Esophagus mucosa (tissue), 1 donor: ENCODE measurements around the gene CRYBG1. TPM values are rescaled to one million over a fixed set of nuclear protein-coding genes. Genes with fewer than 3 reads are reported as not detected.
A peak's percentile ranks its signal among the peaks of the same experiment; 100 is the strongest.
"Not testable (repeated sequence)": the region's sequence is repeated elsewhere in the genome, so short reads cannot be mapped to it uniquely, and the experiment has no call there.

ENCODE experiments used
- ATAC-seq: fragments of 200-7000 bp; cut with Tn5 transposase; one replicate; pipeline ENCODE4 v1.9.1; 2020
- total RNA-seq: library from RNA; stranded (reverse); gene quantifications from one replicate; pipeline ENCODE4 v1.2.4, GENCODE V29; 2023
- donor health status: DM: yes; HTN: yes; CAD: no.

CRYBG1 gene
- total RNA-seq, 1 donor from 2014 or later: 124 TPM

DNA sequence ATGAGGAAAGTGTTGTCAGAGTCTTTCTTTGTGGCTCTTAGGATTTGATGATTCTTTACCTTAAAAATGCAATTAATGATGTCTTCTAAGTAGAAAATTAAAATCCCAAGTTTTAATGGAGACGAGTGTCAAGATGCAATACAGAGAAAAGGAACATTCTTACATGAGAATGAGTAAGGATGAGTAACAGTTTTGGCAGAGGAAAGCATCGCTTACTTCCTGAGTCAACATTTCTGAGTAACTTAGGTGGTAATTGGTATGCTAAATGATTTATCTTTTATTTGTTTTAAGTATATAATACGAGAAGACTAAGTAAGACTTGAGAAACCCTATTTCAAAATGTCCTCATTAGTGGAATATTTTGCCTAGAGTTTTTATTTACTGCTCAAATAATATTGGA is 167.5 kb downstream of the CRYBG1 start:
- ATAC-seq: peak; percentile 89

DNA sequence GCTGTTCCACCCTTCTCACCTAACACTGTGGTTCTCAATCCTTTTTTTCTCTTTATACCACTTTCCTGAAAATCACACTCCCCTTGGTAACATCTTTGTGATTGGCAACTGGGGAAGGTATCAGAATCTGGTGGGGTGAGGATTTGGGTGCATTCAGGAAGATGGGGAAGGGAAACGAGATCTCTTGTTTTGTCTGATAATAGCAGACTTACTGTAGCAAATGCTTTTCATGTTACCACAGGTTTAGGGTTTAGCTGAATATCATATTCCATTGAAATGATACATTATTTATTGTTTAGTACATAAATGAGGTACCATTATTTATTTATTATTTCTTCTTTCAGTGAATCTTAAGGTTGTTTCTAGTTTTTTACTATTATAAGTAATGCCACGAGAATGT is 168.0 kb downstream of the CRYBG1 start:
- no peak for ATAC-seq

DNA sequence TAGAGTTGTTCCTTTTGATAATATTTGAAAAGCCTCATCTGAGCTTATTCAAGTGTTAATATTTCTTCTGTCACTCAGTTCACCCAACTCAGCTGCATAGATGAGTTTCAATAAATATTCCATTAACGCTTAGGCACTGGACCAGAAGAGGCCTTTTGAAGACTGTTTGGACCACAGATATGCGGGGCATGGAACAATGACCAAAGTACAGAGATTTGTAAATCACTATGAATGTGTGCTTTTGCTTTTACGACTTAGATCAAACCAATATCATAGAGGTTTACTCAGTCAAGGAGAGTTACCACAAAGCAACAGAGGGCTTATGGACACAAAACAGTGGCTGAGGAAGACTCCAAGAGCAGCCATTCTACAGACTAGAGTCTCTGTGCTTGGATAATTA is 168.9 kb downstream of the CRYBG1 start:
- no peak for ATAC-seq

DNA sequence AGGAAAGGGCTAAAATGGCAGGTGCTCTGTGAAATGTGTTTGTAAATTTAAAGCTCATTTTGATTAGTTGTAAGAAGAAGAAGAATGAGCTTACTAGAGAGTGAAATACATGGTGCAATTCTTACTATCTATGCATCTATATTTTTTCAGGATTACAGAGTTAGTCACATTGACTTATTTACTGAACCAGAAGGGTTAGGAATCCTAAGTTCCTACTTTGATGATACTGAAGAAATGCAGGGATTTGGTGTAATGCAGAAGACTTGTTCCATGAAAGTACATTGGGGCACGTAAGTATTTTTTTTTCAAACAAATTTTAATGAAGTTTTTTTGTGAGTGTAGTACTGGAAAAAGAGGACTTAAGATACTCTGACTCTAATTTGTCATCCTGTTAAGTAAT is 169.5 kb downstream of the CRYBG1 start:
- no peak for ATAC-seq

DNA sequence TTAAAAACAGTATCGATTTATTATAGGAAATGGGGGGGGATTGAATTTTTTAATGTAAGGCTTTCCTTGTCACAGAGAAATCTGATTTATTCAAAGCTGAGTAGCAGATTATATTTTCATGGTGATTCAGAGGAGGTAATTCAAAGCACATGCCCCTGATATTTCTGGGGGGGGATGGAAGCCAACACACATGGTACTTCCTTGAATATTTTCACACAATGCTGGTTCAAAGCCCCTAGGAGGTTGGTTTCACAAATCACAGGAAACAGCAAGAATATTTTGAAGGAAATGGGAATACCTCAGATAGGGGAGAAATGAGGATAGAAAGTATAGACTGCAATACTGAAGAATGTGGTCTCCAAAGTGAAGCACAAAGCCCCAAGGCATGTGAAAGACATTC is 170.0 kb downstream of the CRYBG1 start:
- ATAC-seq: no peak

DNA sequence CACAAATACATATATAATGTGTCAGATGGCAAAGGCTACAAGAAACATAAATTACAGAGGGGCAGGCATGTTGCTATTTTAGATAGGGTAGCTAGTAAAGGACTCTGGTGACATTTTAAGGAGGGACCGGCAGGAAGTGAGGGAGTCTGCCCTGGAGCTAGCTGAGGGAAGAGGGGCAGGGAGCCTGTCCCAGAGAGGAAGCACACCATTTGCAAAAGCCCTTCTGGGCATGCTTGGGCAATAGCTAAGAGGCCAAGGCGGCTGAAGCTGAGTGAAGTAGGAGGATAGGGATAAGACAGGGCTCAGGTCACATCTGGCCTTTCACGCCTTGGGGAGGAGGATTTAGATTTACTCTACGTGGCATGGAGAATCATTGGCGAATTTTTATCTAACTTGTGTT is 172.5 kb downstream of the CRYBG1 start:
- no peak for ATAC-seq

DNA sequence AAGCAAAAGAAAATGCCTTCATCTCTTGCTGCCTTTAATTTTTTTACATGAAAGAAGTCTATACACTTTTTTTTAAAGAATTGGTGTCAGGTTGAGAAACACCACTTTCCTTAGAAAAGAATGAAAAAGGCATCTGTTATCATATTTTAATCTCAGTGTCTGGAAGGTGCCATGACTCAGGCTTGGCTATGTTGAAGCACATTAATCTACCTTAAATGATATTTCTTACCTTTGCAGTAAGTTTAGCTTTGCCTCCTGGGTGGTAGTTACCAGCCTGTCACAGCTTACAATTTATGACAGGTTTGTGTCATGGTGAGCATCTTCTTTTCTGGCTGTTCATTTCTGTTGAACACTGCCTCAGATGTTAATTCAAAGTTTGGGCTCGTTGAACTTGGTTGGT is 173.5 kb downstream of the CRYBG1 start:
- ATAC-seq: no peak

DNA sequence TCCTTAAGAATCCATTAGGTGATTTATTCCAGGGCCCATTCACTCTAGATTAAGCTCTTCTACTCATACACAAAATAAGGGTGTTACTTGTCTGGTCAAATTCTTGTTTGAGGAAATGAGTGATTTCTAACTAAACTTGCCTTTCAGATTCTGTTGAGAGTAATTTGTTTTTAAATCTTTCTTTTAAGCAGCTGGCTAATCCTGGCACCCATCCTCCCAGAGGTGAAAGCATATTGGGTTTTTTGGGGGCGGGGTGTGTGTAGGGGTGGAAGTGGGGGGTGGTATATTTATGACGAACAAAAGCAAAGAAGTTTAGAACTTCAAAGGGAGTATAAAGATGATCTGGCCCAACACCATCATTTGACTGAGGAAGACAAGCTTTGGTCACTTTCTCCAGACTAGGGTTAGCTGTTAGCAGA is 174.1 kb downstream of the CRYBG1 start:
- ATAC-seq: peak; percentile 56

DNA sequence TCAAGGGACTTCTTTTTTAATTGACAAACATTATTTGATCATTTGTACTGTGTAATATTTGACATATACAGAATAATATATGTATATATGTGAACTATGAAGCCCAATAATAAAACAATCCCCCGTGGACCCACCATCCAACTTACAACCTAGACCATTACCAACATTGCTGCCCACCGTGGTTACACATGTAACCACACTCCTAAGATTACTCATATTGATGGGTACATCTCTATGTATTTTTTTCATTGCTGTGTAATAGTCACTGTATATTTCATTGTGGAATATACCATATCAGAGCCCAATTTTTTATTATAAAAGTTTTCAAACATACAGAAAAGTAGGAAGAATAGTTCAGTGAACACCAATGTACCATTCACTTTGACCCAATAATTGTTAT is 174.5 kb downstream of the CRYBG1 start:
- no peak for ATAC-seq

DNA sequence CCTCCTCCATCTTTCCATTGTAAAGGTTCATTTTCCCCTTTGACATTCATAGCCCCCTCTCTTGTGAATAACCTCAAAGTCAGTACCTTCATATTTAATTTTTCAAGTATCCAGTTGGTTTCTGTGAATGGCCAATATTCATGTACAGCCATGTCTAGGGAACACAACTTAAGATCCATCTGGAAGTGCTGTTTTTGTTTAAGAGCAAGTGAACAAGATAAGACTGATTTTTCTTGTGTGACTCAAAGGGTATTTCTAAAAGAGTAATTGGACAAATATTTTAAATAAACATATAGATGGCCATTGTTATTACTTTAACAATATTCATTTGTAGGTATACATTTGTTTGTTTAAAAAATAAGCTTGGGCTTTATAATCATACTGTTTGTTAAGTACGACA is 175.8 kb downstream of the CRYBG1 start:
- ATAC-seq: no peak

DNA sequence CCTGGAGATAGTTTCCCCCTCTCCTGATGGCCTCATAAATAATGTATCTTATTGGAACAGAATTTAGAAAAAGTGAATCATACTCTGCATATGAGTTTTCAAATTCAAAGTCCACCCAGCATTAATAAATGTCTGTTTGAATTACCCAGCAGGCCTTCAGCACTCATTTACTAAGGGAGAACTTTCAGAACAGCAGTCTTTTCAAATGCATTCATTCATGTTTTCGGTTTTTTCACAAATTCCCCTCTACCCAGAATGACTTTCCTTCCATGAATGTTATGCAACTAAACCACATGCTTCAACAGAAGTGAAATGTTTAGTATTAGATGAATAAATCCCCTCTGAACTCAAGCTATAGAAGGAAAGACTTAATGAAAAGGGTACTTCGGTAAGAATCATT is 176.3 kb downstream of the CRYBG1 start:
- ATAC-seq: no peak

DNA sequence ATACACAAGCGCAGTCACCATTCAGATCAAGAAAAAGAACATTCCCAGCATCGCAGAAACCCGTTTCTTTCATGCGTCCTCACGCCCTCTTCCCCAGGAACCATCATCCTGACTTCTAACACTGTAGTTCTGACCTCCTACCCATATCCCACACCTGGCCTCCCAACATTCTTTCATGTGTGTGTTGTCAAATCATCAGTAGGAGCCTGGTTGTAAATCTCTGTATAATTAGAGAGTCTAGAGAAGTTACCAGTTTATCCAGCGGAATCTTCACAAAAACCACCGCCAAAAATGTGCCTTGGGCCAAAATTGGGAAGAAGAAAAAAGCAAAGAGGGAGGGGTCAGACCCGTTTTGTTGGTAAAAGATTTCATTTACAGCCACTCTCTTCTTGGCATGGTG is 177.1 kb downstream of the CRYBG1 start:
- ATAC-seq: no peak

DNA sequence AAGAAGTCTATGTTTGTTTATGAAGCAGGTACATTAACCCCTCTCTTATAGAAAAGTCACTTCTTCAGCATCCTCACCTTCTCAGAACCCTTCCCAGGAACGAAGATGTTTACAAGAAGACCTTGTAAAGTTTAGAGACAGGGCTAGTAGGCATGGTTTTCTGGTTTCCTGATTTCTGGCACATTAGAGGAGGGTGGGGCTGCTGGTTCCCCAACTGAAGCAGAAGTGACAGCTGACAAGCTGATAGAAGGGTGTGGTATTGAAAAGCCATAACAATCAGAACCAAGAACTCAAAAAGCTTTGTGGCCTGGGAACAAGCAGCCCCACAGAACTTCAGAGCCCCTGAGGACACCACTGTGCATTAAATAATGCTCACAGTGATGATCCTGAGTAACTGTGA is 177.6 kb downstream of the CRYBG1 start:
- ATAC-seq: no peak

DNA sequence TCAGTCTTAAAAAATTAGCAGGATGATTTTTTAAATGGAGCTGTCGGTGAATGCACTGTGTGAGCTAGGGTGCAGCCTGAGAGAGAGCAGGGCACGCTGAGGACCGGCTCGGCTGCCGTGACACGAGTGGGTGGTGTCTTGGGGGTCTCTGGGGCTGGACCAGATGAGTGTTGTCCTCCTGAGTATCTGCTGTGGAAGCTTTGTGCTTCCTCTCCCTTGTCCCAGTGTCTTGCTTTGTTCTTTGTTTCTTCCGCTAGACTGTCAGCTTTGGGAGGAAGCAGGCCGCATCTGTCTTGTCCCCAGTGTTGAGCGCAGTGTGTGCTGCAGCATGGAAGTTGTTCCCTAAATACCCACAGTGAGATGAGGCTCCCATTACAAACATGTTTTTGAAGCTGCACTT is 179.4 kb downstream of the CRYBG1 start:
- ATAC-seq: no peak

DNA sequence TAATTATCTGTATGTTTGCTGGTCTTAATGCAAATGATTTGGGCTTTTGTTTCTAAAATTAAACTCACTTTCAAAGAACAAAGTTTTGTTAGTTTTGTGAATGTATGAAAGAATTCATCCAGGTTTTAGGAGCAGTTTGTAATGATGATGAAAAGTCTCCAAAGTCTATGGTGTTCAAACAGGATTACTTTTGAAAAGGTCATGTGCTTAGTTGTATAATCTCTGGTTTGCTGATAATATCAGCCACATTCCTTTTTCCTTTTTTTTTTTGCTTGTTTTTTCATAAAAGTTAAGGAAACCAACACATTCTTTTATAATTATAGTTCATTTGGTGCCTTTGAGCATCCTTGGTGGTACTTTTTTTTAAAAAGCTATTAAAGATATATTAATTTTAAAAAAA is 179.9 kb downstream of the CRYBG1 start:
- ATAC-seq: no peak

DNA sequence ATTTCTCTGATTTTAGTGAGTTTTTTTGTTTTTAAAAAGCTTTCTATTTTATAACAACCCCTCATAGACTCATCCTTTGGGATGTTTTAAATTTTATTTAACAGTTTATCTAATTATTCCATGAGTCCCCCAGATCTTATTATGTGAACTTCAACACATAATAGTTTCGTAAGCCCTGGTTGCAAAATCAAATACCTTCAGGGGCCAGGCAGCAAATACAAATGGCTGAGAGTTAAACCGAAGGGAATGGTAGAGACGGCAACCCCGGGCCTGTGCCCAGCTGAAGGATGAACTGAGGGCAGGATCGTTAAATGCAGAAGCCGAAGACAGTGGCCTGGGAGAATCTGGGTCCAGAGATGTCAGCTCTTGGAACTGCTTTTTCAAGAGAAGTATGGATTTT is 180.4 kb downstream of the CRYBG1 start:
- no peak for ATAC-seq

DNA sequence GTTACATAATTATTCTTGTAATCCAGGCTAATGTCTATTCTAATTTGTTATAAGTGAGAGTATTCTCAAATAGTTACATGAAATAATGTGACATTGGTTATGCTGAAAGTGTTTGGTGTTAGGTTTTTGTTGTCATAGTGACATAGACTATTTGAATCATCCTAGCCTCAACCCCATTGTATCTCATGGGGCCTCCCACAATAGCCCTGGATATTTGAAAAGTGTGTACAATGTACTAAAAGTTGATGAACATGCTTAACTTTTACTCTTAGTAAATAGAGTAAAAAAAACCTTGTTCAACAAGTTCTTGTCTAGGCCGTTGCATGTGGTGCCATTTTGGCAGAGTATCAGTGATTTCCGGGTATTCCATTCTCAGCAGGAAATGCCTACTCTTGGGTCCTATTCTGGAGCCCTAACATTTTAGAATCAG is 185.8 kb downstream of the CRYBG1 start:
- peak; percentile 81 for ATAC-seq

DNA sequence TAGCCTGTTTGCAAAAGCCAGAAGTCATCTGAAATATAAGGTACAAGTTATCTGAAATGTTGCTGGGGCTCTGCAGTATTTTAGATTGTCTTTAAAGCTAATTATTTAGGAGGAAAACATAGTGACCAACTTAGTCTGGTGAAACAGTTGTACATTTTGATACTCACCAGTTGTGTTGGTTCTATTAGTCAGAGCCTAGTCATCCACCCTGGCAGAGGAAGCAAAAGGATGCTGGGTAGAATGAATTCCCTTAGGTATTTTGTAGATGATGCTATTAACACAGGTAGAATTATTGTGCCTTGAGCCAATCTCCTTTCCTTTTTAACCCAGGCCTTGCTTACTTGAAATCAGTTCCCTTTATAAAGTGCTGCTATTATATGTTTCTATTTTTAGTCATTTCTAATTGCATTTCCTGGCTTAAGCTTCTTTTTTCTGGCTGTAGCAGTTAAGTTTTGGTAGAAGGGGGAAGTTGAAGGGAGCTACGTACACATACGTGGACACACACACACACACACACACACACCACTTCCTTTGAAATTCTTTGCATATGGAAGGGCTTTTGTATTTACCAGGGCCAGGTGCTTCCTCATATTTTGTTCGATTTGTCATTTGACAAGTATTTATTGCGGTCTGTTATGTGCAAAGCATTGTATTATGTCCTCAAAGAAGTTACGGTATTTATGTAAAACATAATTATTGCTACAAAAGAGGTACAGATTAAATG is 186.3 kb downstream of the CRYBG1 start:
- ATAC-seq: peak; percentile 91

DNA sequence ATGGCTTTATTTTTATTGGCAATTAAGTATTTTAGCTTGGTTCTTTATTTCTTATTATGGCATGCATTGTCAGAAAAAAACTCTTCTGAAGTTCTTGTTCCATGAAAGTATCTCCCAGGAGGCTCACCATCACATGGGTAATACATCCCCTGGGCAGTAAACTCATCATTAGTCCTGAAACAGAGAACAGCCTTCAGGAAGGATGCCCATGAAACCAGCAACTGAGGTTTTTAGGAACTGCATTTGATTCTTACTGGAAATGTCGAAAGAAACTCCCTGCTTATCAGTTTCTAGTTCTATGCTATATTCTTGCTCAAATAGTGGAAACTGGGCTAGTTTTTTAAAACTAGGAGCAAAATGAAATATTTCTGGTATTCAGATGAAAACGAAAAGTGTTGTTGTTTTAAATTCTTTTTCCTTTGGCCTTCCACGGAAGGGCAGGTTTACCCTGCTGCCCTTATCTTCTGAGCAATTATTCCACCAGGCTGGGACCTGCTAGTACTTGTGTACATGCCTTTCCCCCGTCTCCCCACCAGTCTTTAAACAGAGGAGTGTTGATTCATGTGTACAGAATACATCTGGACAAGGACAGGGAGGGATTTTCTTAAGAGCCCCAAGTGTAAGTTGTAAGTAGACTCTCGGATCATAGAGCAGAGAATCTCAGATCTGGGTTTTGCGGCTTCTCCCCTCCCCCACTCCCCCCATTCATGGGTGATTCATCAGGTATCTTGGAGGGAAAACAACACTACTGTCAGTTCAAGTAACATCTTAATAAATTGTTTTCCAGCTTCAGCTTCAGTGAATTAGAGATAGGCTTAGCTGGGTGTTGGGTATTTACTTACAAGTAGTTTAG is 187.3 kb downstream of the CRYBG1 start:
- ATAC-seq: peak; percentile 7

DNA sequence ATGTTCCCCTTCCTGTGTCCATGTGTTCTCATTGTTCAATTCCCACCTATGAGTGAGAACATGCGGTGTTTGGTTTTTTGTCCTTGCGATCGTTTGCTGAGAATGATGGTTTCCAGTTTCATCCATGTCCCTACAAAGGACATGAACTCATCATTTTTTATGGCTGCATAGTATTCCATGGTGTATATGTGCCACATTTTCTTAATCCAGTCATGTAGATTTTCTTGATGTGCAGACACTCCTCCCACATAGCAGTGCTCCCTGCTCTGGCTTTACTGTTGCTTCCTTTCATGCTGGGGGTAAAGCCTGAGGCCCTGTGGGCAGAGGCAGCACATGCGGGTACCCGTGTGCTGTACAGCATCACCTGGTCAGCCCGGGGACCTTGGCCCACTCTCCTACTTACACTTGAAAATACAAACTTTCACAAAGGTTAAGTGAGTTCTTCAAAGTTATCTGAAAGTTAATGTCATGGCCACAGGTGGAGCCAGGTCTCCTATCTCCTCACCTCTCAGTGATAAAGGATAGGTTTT is 188.5 kb downstream of the CRYBG1 start:
- not testable (repeated sequence) for ATAC-seq

DNA sequence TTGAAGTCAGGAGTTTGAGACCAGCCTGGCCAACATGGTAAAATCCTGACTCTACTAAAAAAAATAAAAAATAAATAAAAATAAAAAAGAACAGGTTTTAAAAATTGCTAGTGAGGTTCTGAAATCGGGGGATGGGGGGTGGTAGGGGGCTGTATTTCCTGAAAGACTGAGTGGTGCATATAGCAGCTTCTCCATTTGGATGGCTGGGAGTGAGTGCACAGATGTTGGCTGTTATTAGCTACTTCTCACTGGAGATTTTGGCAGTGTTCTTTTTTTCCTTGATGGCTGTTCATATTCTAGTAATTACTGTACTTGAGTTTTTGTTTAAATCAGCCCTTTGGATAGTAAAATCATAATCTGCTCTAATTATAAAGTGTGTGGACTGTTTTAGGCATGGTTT is 189.0 kb downstream of the CRYBG1 start:
- ATAC-seq: no peak

DNA sequence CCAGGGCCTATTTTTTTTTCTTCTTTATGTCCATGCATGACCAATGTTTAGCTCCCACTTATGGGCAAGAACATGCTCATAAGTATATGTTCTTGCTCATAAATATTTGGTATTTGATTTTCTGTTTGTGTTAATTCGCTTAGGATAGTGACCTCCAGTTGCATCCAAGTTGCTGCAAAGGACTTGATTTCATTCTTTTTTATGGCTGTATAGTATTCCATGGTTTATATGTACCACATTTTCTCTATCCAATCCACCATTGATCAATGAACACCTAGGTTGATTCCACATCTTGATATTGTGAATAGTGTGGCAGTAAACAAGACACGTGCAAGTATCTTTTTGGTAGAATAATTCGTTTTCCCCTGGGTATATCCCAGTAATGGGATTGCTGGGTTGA is 190.6 kb downstream of the CRYBG1 start:
- ATAC-seq: no peak

DNA sequence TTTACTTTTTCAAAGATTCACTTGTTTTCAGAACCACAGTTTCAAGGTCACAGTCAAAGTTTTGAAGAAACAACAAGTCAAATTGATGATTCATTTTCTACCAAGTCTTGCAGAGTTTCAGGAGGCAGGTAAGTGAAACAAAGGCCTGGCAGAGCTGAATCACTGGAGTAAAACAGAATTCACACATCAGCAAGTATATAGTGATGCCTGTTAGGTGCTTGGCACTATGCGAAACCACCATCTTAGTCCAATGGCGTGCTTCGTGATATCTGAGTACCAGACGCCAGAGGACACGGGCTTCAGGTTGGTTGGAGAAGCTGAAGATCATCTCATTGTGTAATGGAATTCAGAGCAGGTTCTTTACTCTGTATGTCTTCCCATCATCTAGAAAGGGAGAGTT is 192.9 kb downstream of the CRYBG1 start:
- no peak for ATAC-seq

DNA sequence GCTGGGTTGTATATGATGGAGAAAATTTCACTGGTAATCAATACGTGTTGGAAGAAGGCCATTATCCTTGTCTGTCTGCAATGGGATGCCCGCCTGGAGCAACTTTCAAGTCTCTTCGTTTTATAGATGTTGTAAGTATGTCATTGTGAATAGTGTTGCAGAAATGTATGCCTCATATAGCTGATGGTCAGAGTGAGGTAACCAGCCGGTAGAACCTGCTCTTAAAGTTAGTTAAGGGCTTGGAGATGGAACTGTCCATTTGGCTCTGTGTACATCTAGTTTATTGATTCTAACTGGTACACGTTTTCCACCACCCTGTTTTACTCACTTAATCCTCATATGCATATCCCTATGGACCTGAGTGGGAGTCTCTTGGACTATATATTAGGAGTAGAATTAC is 195.2 kb downstream of the CRYBG1 start:
- peak; percentile 67 for ATAC-seq
